Cardiac fibroblast (primary cell): ENCODE measurements around the gene RFTN2.
"Not testable (repeated sequence)": the region's sequence is repeated elsewhere in the genome, so short reads cannot be mapped to it uniquely, and the experiment has no call there.

ENCODE experiments used
- DNase-seq, 2 donors: peaks; one replicate each; pipeline versions ENCODE4 v3.0.0 to v3.0.0-alpha.2; 2010; ENCODE audit warnings: low read depth in 2 of 2
- H3K4me3 ChIP-seq, 2 donors: replicated peaks in 1 of 2; 1 replicate in 1 of 2; 2 replicates in 1 of 2; pipeline ENCODE4 v1.5.1; 2011; ENCODE audit warnings: low read depth in 2 of 2, low read length in 2 of 2, mild to moderate bottlenecking in 2 of 2, moderate library complexity in 1 of 2
- CTCF ChIP-seq: IDR thresholded peaks from one replicate; pipeline ENCODE4 v1.5.1; 2011; ENCODE audit warnings: low read depth, mild to moderate bottlenecking, low read length, inconsistent platforms

RFTN2 gene

GRCh38 chr2:197695206-197695605 is 19.8 kb upstream of the RFTN2 start:
- H3K4me3 ChIP-seq = not testable (repeated sequence)

GRCh38 chr2:197677483-197677882 is 2.1 kb upstream of the RFTN2 start:
- peak; percentile 8 to 44 for DNase-seq
- no peak for TF ChIP-seq CTCF
- H3K4me3 ChIP-seq = no peak overlapping the region

More at GRCh38 chr2:197695206-197695605, 19.8 kb upstream of the RFTN2 start:
- not testable (repeated sequence) for DNase-seq

- DNase-seq = peak in 1 of 2 donors; percentile 26
- TF ChIP-seq CTCF = no peak
- no peak overlapping the region for H3K4me3 ChIP-seq
These were observed 1.7 kb upstream of the RFTN2 start for GRCh38 chr2:197677056-197677455.

- no peak for TF ChIP-seq CTCF
- peak overlapping the region; percentile 46 to 55 for H3K4me3 ChIP-seq
- DNase-seq = peak; percentile 79 to 81
These were observed 363 bp upstream of the RFTN2 start for GRCh38 chr2:197675711-197676188.

- peak overlapping the region; percentile 46 to 55 for H3K4me3 ChIP-seq
- peak; percentile 33 to 36 for DNase-seq
- TF ChIP-seq CTCF = no peak
These were observed 796 bp downstream of the RFTN2 start for GRCh38 chr2:197674591-197674990.

- no peak for TF ChIP-seq CTCF
- DNase-seq = peak in 1 of 2 donors; percentile 17
- peak overlapping the region in 1 of 2 donors; percentile 55 for H3K4me3 ChIP-seq
These were observed 1.3 kb downstream of the RFTN2 start for GRCh38 chr2:197674060-197674459.

- H3K4me3 ChIP-seq = peak overlapping the region in 1 of 2 donors; percentile 2
- no peak for DNase-seq
- TF ChIP-seq CTCF = no peak
These were observed 1.8 kb downstream of the RFTN2 start for GRCh38 chr2:197673606-197674005.
